Measurements from ENCODE around the gene GOLGA3. TPM values are rescaled to one million over a fixed set of nuclear protein-coding genes. Genes with fewer than 3 reads are reported as not detected.

Gene GOLGA3
- total RNA-seq, 1 donor from 2014 or later = 50.6 TPM

GRCh38 chr12:132789099-132789471 lies 39.6 kb downstream of the GOLGA3 start:
- Mint-ChIP-seq H3K9me3 (ENCODE audit: unreplicated experiment) (peaks cover 10% of the 10 kb centered on the region), H3K27me3 (ENCODE audit: unreplicated experiment) (peaks cover 6% of the 10 kb centered on the region), H3K4me1 (ENCODE audit: low read depth, unreplicated experiment) (no peaks in the 10 kb centered on the region), H3K36me3 (ENCODE audit: unreplicated experiment) (peaks cover 10% of the 10 kb centered on the region), H3K27ac (ENCODE audit: unreplicated experiment) (no peak overlapping the region), H3K4me3 (ENCODE audit: unreplicated experiment) (no peak overlapping the region)
- DNase-seq = no peak
- no peak for TF ChIP-seq CTCF (IDR thresholded peaks at IDR 0.05; ENCODE audit: partially characterized antibody, unreplicated experiment)

- peak overlapping the region; percentile 78 for H3K27ac Mint-ChIP-seq (ENCODE audit: unreplicated experiment)
- no peak overlapping the region for H3K4me3 Mint-ChIP-seq (ENCODE audit: unreplicated experiment)
- peaks cover 10% of the 10 kb centered on the region for H3K36me3 Mint-ChIP-seq (ENCODE audit: unreplicated experiment)
- H3K9me3 Mint-ChIP-seq (ENCODE audit: unreplicated experiment) = peaks cover 10% of the 10 kb centered on the region
- H3K27me3 Mint-ChIP-seq (ENCODE audit: unreplicated experiment) = peaks cover 6% of the 10 kb centered on the region
- H3K4me1 Mint-ChIP-seq (ENCODE audit: low read depth, unreplicated experiment) = no peaks in the 10 kb centered on the region
- DNase-seq = no peak
- no peak for TF ChIP-seq CTCF (IDR thresholded peaks at IDR 0.05; ENCODE audit: partially characterized antibody, unreplicated experiment)
Measured at GRCh38 chr12:132788375-132789098, 40.1 kb downstream of the GOLGA3 start.

- no peak for DNase-seq
- no peaks in the 10 kb centered on the region for H3K4me1 Mint-ChIP-seq (ENCODE audit: low read depth, unreplicated experiment)
- peaks cover 6% of the 10 kb centered on the region for H3K27me3 Mint-ChIP-seq (ENCODE audit: unreplicated experiment)
- TF ChIP-seq CTCF (IDR thresholded peaks at IDR 0.05; ENCODE audit: partially characterized antibody, unreplicated experiment) = no peak
- peaks cover 10% of the 10 kb centered on the region for H3K36me3 Mint-ChIP-seq (ENCODE audit: unreplicated experiment)
- peak overlapping the region; percentile 78 for H3K27ac Mint-ChIP-seq (ENCODE audit: unreplicated experiment)
- peaks cover 10% of the 10 kb centered on the region for H3K9me3 Mint-ChIP-seq (ENCODE audit: unreplicated experiment)
- no peak overlapping the region for H3K4me3 Mint-ChIP-seq (ENCODE audit: unreplicated experiment)
Measured at GRCh38 chr12:132787877-132788276, 40.8 kb downstream of the GOLGA3 start.

GRCh38 chr12:132786192-132786591 lies 42.5 kb downstream of the GOLGA3 start:
- TF ChIP-seq CTCF (IDR thresholded peaks at IDR 0.05; ENCODE audit: partially characterized antibody, unreplicated experiment) = no peak
- Mint-ChIP-seq H3K27me3 (ENCODE audit: unreplicated experiment) (peaks cover 6% of the 10 kb centered on the region), H3K4me3 (ENCODE audit: unreplicated experiment) (no peak overlapping the region), H3K9me3 (ENCODE audit: unreplicated experiment) (peaks cover 10% of the 10 kb centered on the region), H3K4me1 (ENCODE audit: low read depth, unreplicated experiment) (no peaks in the 10 kb centered on the region), H3K36me3 (ENCODE audit: unreplicated experiment) (peaks cover 10% of the 10 kb centered on the region), H3K27ac (ENCODE audit: unreplicated experiment) (no peak overlapping the region)
- no peak for DNase-seq

GRCh38 chr12:132784580-132784979 lies 44.1 kb downstream of the GOLGA3 start:
- no peaks in the 10 kb centered on the region for H3K4me1 Mint-ChIP-seq (ENCODE audit: low read depth, unreplicated experiment)
- H3K9me3 Mint-ChIP-seq (ENCODE audit: unreplicated experiment) = peaks cover 12% of the 10 kb centered on the region
- H3K36me3 Mint-ChIP-seq (ENCODE audit: unreplicated experiment) = peaks cover 20% of the 10 kb centered on the region
- TF ChIP-seq CTCF (IDR thresholded peaks at IDR 0.05; ENCODE audit: partially characterized antibody, unreplicated experiment) = no peak
- H3K4me3 Mint-ChIP-seq (ENCODE audit: unreplicated experiment) = no peak overlapping the region
- H3K27me3 Mint-ChIP-seq (ENCODE audit: unreplicated experiment) = peaks cover 11% of the 10 kb centered on the region
- DNase-seq = no peak
- H3K27ac Mint-ChIP-seq (ENCODE audit: unreplicated experiment) = peak overlapping the region; percentile 81

Data from glutamatergic neuron (in vitro differentiated cells).